HepG2 (cell line): Measurements from ENCODE around the gene ITGB2. TPM values are rescaled to one million over a fixed set of nuclear protein-coding genes. Genes with fewer than 3 reads are reported as not detected.

Experiments
- ATAC-seq: fragments of 200-7000 bp; cut with Tn5 transposase; 3 replicates; pipeline ENCODE4 v1.9.1; 2020; ENCODE audit warnings: mild to moderate bottlenecking, moderate library complexity
- BruUV-seq: library from RNA; stranded (reverse); fragments of 400-500 nt; replicated peaks from 2 replicates; lab custom pipeline; 2021; lab: Mats Ljungman, UMichigan
- CTCF ChIA-PET: fragments of 300-600 bp; formaldehyde crosslinking; extraction: SDS; loops from one replicate; lab custom pipeline; 2021; ENCODE audit warnings: low total read pairs, inconsistent platforms, low intra/inter-chr PET ratio; lab: Yijun Ruan, JAX
- POLR2A ChIA-PET: fragments of 350-600 bp; sonication (Branson Sonifier 250); formaldehyde crosslinking; loops from one replicate; lab custom pipeline; 2020; ENCODE audit warnings: antibody characterized with exemption, inconsistent platforms; lab: Yijun Ruan, JAX
- DNase-seq: peaks from one replicate; pipeline ENCODE4 v3.0.0-alpha.2; 2015; ENCODE audit warnings: low spot score
- FAIRE-seq: peaks from 3 replicates; lab custom pipeline; 2011; peaks lifted over from hg19 to GRCh38; lab: Jason Lieb, UNC
- H2AFZ ChIP-seq: one replicate; pipeline ENCODE4 v1.6.1; 2011; ENCODE audit warnings: low read length, inconsistent platforms
- H3K27ac ChIP-seq: fragments of 300-600 bp; 3 replicates; pipeline ENCODE4 v1.8.0; 2011; ENCODE audit warnings: mixed run types, mild to moderate bottlenecking, mixed read lengths, low read length, inconsistent platforms; ENCODE audit not compliant: insufficient read depth; ENCODE audit errors: extremely low read length
- H3K27me3 ChIP-seq, 2 experiments: fragments of 200-600 bp in 1 of 2; 2 replicates in 1 of 2; 3 replicates in 1 of 2; pipeline versions ENCODE4 v1.6.0 to v1.8.0; 2011; ENCODE audit warnings: low read length in 2 of 2, mild to moderate bottlenecking in 2 of 2, moderate library complexity in 2 of 2, inconsistent platforms in 1 of 2; ENCODE audit not compliant: insufficient read depth in 2 of 2, control insufficient read depth in 1 of 2
- H3K36me3 ChIP-seq, 2 experiments: fragments of 200-600 bp in 1 of 2; replicated peaks in 1 of 2; 2 replicates in 1 of 2; 3 replicates in 1 of 2; pipeline versions ENCODE4 v1.5.1 to v1.8.0; 2011; ENCODE audit warnings: low read length in 2 of 2, inconsistent platforms in 1 of 2; ENCODE audit not compliant: insufficient read depth in 2 of 2, control insufficient read depth in 1 of 2
- H3K4me1 ChIP-seq: 2 replicates; pipeline ENCODE4 v1.5.1; 2012; ENCODE audit warnings: low read length, inconsistent platforms; ENCODE audit not compliant: insufficient read depth
- H3K4me2 ChIP-seq: 2 replicates; pipeline ENCODE4 v1.6.0; 2011; ENCODE audit warnings: low read depth, low read length, inconsistent platforms
- H3K4me3 ChIP-seq, 3 experiments: fragments of 200-600 bp in 1 of 3; sonication (generic), shearing (Covaris generic) in 1 of 3; replicated peaks in 1 of 3; 2 replicates each; pipeline ENCODE4 v1.5.1; 2011 to 2016; ENCODE audit warnings: low read length in 3 of 3, inconsistent platforms in 2 of 3, low read depth in 2 of 3, mild to moderate bottlenecking in 2 of 3, control low read depth in 1 of 3, mixed read lengths in 1 of 3; ENCODE audit not compliant: insufficient read depth in 1 of 3
- H3K79me2 ChIP-seq: one replicate; pipeline ENCODE4 v1.6.1; 2011; ENCODE audit warnings: low read length, inconsistent platforms; ENCODE audit not compliant: insufficient read depth
- H3K9ac ChIP-seq: 2 replicates; pipeline ENCODE4 v1.6.0; 2011; ENCODE audit warnings: mild to moderate bottlenecking, low read depth, low read length, inconsistent platforms; ENCODE audit not compliant: insufficient read depth
- H3K9me3 ChIP-seq: 2 replicates; pipeline ENCODE4 v1.5.1; 2012; ENCODE audit warnings: mild to moderate bottlenecking, low read length
- H4K20me1 ChIP-seq: 2 replicates; pipeline ENCODE4 v1.6.0; 2011; ENCODE audit warnings: inconsistent platforms, mild to moderate bottlenecking, low read length, moderate library complexity; ENCODE audit not compliant: insufficient read depth
- NFE2L2 ChIP-seq: fragments of 150-350 bp; IDR thresholded peaks from 2 replicates; pipeline ENCODE4 v1.6.1; 2014; ENCODE audit warnings: low read length
- RFX5 ChIP-seq: IDR thresholded peaks from 2 replicates; pipeline ENCODE4 v1.6.1; 2011; ENCODE audit warnings: low read depth, low read length, improper control_type of control experiment
- ZFP91 ChIP-seq: sonication (generic); formaldehyde crosslinking; IDR thresholded peaks from 2 replicates; pipeline ENCODE4 v1.9.0; 2022; ENCODE audit warnings: missing genetic modification reagents, mild to moderate bottlenecking, borderline replicate concordance
- ZNF264 ChIP-seq: sonication (generic); formaldehyde crosslinking; IDR thresholded peaks from 2 replicates; pipeline ENCODE4 v1.4.0; 2020; ENCODE audit warnings: missing genetic modification reagents
- ZNF687 ChIP-seq: sonication (generic); formaldehyde crosslinking; IDR thresholded peaks from 2 replicates; pipeline ENCODE4 v1.5.1; 2020; ENCODE audit warnings: mild to moderate bottlenecking, missing genetic modification reagents, moderate library complexity
- WGBS: methylation state at CpG from one replicate; pipeline ENCODE4 v1.1.6; 2017; ENCODE audit warnings: low lambda C conversion rate; 5-methylcytosine and 5-hydroxymethylcytosine counted together
- in situ Hi-C: cut with HindIII; loops from 2 replicates; pipeline ENCODE4 v1.10.0; 2017; ENCODE audit warnings: low pct_unique_long_range_greater_than_20kb; ENCODE audit not compliant: extremely low pct_ligation_motif_present
- intact Hi-C: fragments of 100-400 bp; cut with micrococcal nuclease; formaldehyde crosslinking; loops from one replicate; pipeline ENCODE4 v1.10.0; 2022; ENCODE audit not compliant: unreplicated experiment
- polyA plus RNA-seq, 8 experiments: library from polyadenylated mRNA; depleted of rRNA in 3 of 8; stranded (reverse) in 7 of 8; unstranded in 1 of 8; fragments of >200 nt; fragmentation: Illumina TruSeq in 4 of 8; extraction: Trizol in 4 of 8; gene quantifications; 2 replicates each; pipeline versions ENCODE4 v1.2.1 to v1.2.3, GENCODE V29; 2011 to 2016; ENCODE audit warnings: low read depth in 4 of 8, missing spikeins in 1 of 8, mixed read lengths in 1 of 8; ENCODE audit not compliant: insufficient read depth in 1 of 8
- total RNA-seq, 5 experiments: library from RNA; depleted of rRNA; stranded (reverse); fragments of >200 nt; fragmentation: Illumina TruSeq; extraction: Trizol; gene quantifications; 2 replicates each; pipeline ENCODE4 v1.2.3, GENCODE V29; 2016; ENCODE audit warnings: low read depth in 1 of 5

Gene ITGB2
- total and polyA plus RNA-seq, 2 of the 13 experiments (the other 11 are each of a cell fraction or from before 2014, with no cell fraction given), result 4.2 to 18.0 TPM

GRCh38 chr21:44862869-44863685, 57.6 kb downstream of the ITGB2 start (continued):
- TF ChIP-seq ZNF687 (CRISPR knock-in tag) (peak; percentile 18; the same call in 1 of the 2 replicates), RFX5 (no peak), ZNF264 (CRISPR knock-in tag) (no peak)

- Histone ChIP-seq H3K9me3 (no peaks in the 10 kb centered on the region), H3K4me1 (peaks cover 25% of the 10 kb centered on the region; the same call in 1 of the 2 replicates), H3K36me3 (peaks cover 58 to 95% of the 10 kb centered on the region in 2 experiments), H3K4me2 (no peak overlapping the region), H3K27ac (no peak overlapping the region), H3K4me3 (no peak overlapping the region), H3K79me2 (peaks cover 93% of the 10 kb centered on the region), H3K27me3 (no peaks in the 10 kb centered on the region), H4K20me1 (peaks cover 100% of the 10 kb centered on the region), H3K9ac (no peak overlapping the region), H2AFZ (no peak overlapping the region)
- intact Hi-C loops, result no loop called here
- FAIRE-seq, result no peak
- ATAC-seq, result no peak
- no peak for DNase-seq
- WGBS, result over 99% methylated on average over 9 of the region's 10 CpGs
- in situ Hi-C loops, result no loop called here
- ChIA-PET CTCF (no interaction called here), POLR2A (no interaction called here)
- TF ChIP-seq NFE2L2, result no peak
- 0 out of 2 replicates have a peak, but pooled peaks have one; percentile 19 for TF ChIP-seq ZFP91 (CRISPR knock-in tag)
- BruUV-seq, result no TSS peak
Measured at GRCh38 chr21:44858791-44859190, 61.9 kb downstream of the ITGB2 start.
